Activated T-cell treated with anti-CD3 and anti-CD28 coated beads for 24 hours (primary cell): ENCODE results near the gene ZNRF4.

Source experiments
- DNase-seq: peaks from one replicate; pipeline ENCODE4 v3.0.0-alpha.2; 2020; ENCODE audit warnings: low read depth

ZNRF4 gene

GRCh38 chr19:5443723-5444122, 11.5 kb upstream of the ZNRF4 start:
- DNase-seq: no peak

DNA sequence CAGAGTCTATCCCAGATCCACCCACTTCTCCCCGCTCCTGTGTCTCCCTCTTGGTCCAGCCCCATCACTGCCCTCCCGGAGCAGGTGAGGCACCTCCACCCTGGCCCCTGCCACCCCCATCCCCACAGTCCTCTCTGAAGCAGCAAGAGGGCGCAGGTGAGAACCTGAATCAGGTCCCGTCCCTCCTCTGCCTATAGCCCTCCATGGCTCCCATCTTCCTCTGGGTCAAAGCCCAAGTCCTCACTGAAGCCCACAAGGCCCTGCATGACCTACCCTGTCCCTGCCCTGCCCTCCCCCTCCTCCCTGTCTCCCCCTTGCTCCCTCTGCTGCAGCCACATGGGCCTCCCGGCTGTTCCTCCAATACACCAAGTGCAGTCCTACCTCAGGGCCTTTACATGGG, 10.8 kb upstream of the ZNRF4 start:
- DNase-seq: no peak

DNA sequence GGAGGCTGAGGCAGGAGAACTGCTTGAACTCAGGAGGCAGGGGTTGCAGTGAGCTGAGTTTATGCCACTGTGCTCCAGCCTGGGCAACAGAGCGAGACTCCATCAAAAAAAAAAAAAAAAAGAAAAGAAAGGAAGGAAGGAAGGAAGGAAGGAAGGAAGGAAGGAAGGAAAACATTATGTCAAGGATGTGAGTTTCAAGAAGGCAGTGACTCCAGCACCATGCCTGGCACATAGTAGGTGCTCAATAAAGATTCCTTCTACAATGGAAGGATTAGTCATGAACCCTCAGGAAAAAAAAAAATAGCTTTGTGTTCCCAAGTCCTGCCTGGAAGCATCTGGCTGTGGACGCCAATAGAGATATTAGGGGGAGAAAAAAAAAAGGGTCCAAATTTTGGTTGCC, 10.1 kb upstream of the ZNRF4 start:
- DNase-seq: no peak

- DNase-seq: no peak
Measured at GRCh38 chr19:5445561-5446055, 9.6 kb upstream of the ZNRF4 start.

DNA sequence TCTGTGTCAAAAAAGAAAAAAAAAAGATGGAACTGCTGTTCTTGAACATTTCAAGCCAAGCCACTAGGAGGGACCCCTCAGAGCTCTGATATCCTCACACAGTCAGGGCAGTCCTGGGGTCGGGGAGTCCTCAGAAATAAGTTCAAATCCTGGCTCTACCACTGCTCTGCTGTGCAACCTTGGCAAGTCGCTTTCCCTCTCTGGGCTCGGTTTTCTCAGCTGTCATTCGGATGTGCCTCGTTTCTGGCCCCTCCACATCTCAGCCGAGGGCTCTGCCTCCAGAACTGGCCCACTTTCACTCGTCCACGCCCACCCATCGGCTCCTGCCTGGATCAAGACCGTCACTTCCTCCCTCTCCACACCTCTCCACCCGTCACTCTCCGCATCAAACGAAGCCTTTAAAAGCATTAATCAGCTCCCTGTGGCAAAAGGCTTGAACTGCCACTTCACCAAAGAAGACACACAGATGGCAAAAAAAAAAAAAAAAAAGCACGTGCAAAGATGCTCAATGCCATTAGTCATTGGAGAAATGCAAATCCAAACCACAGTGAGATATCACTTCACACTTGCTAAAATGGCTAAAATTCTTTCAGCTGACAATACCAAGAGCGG, 7.4 kb upstream of the ZNRF4 start:
- no peak for DNase-seq

- no peak for DNase-seq
Measured at GRCh38 chr19:5448374-5448773, 6.8 kb upstream of the ZNRF4 start.

- DNase-seq: no peak
Measured at GRCh38 chr19:5450482-5451126, 4.6 kb upstream of the ZNRF4 start.

- DNase-seq: no peak
Measured at GRCh38 chr19:5451494-5451893, 3.7 kb upstream of the ZNRF4 start.

DNA sequence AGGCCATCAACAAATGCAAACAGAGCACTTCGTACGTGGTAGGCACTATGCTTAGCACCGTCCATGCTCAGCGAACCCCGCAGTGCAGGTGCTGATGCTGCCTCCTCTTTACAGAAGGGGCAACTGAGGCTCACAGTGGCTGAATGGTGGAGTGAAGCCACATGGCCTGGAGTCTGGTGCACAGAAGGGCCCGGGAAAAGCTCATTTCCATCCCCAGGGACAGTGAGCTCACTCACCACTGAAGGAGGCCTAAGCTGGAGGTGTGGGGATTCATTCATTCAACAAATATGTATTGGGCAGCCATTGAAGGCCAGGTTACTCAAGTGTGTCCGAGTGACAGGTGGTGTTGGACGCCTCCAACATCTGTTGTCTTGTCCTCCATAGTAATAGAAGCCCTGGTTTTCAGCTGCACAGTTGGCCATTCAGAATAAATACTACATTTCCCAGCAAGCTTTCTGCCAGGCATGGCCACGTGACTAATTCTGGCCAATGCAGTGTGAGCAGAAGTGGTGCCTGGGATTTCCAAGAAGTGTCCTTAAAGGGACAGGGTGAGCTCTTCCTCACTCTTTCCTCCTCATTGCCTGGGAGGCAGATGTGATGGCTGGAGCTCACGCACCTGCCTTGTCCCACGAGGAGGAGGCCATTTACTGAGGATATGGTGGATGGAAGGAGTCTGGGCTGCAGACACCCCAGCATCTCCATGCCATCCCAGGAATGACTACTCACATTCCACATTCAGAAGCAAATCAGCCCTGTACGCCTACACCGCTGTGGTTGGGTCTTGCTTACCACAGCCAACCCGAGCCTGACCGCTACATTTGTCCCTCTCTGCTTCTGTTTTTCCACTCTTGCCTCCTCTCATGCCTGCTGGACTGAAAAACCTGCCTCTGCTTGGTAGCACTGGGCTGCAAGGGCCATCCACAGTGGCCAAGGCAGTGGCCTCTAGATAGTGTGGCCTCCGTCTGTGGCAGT, 2.3 kb upstream of the ZNRF4 start:
- no peak for DNase-seq

- DNase-seq: no peak
Measured at GRCh38 chr19:5454743-5455142, 474 bp upstream of the ZNRF4 start.

DNA sequence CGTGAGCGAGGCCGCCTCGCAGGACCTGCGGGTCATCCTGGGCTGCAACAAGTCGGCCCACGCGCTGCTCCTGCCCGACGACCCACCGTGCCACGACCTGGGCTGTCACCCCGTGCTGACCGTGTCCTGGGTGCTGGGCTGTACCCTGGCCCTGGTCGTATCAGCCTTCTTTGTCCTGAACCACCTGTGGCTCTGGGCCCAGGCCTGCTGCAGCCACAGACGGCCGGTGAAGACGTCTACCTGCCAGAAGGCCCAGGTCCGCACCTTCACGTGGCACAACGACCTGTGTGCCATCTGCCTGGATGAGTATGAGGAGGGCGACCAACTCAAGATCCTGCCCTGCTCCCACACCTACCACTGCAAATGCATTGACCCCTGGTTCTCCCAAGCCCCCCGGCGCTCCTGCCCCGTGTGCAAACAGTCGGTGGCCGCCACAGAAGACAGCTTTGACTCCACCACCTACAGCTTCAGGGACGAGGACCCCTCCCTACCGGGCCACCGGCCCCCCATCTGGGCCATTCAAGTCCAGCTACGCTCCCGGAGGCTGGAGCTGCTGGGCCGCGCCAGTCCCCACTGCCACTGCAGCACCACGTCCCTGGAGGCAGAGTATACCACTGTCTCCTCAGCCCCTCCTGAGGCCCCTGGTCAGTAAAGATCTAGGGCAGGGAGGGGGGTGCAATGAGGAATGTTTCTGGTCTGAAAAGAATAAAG, 1.1 kb downstream of the ZNRF4 start:
- DNase-seq: no peak

- DNase-seq: no peak
Measured at GRCh38 chr19:5456841-5457200, 1.6 kb downstream of the ZNRF4 start.

DNA sequence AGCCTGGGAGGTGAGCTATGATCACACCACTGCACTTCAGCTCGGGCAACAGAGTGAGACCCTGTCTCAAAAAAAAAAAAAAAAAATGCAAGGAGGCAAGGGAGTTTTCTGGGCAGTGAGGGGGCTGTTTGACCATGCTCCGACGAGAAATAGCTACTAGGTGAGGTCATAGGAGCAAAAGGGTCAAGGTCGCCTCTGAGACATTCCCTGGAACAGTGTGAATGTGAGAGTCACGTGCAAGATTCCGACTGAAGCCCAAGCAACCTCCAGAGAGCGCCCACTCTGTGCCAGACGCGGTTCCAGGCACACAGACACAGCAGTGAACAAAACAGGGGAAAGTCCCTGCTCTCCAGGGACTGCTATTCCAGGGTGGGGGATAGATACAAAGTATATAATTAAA, 2.5 kb downstream of the ZNRF4 start:
- no peak for DNase-seq

DNA sequence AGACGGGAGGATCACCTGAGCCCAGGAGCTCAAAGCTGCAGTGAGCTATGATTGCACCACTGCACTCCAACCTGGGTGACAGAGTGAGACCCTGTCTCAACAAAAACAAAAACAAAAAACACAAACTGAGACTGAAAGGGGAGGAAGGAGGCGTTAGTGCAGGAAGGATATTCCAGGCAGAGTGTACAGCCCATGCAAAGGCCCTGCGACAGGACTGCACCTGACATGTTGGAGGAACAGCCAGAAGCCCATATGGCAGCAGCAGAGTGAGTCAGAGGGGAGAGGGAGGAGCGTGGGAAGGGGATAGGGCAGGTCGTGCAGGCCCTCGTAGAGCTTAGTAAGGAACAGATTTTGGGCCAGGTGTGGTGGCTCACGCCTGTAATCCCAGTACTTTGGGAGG, 3.2 kb downstream of the ZNRF4 start:
- no peak for DNase-seq

DNA sequence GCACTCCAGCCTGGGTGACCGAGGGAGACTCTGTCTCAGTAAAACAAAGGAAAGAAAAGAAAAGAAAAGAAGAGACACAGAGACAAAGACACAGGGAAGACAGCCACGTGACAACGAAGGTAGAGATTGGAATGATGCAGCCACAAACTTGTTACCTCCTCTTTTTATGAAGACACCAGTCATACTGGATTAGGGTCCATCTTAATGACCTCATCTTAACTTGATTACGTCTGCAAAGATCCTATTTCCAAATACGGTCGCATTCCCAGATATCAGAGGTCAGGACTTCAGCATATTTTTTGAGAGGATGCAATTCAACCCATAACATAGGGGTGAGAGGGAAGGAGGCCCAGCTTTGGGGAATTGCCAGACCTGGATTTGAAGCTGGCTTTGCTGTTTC, 4.1 kb downstream of the ZNRF4 start:
- DNase-seq: no peak

DNA sequence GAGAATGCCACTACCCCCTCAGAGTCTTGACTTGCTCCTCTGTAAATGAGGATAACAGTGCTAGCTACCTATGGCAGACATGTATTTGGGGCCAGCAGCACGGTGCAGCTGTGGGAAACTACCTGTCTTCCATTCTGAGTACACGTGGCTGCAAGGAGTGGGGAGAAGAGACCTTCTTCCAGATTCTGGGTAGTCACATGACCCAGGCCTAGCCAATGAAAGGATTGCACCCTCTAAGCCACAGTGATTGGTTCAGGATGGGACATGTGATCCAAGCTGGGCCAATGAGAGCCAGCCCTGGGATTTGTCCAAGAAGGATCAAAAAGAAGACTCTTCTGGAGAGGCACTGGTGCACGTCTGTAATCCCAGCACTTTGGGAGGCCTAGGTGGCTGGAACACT, 5.5 kb downstream of the ZNRF4 start:
- no peak for DNase-seq

- DNase-seq: no peak
Measured at GRCh38 chr19:5463959-5464358, 8.7 kb downstream of the ZNRF4 start.

DNA sequence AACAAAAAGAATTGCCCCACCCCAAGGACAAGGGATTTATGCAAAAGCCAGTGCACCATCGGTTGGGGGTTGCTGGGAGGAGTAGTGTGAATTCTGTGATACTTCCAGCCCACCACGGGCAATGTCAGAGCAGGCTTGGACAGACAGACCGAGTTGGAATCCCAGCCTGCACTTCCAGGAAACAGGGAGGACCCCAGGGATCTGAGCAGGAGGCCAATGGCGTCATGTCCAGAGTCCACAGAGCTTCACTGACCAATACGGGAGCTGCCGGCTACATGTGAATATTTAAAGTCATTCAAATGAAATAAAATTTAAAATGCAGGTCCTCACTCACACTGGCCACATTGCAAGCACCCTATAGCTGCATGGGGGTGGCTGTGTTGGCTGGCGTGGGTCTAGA, 10.9 kb downstream of the ZNRF4 start:
- no peak for DNase-seq

GRCh38 chr19:5466814-5467291, 11.6 kb downstream of the ZNRF4 start:
- DNase-seq: no peak

GRCh38 chr19:5470264-5470671, 15.1 kb downstream of the ZNRF4 start:
- no peak for DNase-seq

GRCh38 chr19:5472286-5472685, 17.1 kb downstream of the ZNRF4 start:
- no peak for DNase-seq

DNA sequence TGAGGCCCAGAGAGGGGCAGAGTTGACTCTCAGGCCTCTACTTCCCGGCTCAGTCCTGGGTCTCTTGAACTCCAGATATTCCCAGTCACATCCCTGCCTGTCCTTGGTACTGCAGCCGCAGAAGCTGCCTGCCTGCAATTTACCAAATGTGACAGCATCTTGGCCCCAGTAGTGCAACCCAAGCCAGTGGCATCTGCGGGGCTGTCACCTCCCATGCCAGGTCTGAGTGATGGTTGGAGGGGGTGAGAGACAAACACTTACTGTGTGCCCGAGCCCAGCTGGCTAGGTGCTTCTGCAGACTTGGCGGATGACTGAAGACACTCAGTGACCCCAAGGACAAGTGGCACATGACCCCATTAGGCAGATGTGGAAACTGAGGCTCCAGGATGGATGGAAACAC, 18.4 kb downstream of the ZNRF4 start:
- DNase-seq: no peak
